GM21529 (cell line): ENCODE measurements around the gene HOXC12.

Source experiments
- ATAC-seq: cut with Tn5 transposase; IDR thresholded peaks from one replicate; pipeline ENCODE4 v1.9.1; 2021; ENCODE audit not compliant: unreplicated experiment

The HOXC12 gene

DNA sequence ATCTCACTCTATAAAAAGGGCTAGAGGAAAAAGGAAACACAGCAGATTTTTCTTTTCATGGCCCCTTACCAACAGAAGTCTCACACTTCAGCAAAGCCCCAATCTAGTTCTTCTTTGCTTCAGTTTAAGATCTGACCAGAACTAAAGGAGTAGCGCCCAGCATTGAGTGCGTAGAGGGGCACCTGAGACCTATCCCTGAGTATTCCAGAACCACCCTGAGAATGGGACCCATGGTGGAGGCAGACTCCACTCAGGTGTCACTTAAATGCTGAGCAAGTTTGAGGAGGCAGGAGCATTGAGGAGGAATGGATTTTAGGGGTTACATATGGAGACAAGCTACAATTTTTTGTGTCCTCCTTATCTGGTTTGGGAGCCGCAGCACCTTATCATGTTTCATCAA, 16.4 kb downstream of the HOXC12 start:
- ATAC-seq, result no peak

- no peak for ATAC-seq
Observed at GRCh38 chr12:53971686-53972085, 17.0 kb downstream of the HOXC12 start.

GRCh38 chr12:53972152-53972702, 17.5 kb downstream of the HOXC12 start:
- no peak for ATAC-seq

DNA sequence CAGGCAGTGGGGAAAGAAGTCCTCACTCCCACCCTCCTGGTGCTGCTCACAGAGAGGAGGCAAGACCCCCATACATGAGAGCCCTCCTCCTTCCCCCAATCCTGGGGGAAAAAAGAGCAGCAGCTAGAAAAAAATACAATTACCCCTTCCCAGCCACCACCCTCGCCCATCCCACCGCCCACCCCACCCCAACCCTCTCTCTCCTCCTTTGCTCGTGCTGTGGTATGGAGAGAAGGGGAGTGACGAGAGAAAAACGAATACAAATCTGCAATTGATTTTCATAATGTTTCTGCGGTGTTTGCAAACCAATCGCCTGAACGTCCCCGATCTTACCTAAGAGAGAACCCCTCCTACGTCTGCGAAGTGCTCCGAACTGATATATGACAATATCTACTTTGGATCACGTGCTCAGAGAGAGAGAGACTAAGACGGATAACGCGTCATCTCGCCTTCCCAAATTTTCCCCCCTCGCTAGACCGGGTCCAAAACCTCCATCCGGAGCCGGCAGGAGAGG, 18.1 kb downstream of the HOXC12 start, which contains the start of gene HOXC11:
HOXC11 (plus strand) TSS at position 405 of the 514 bp plus-strand sequence. CDS start 116 bp downstream, outside the sequence.
- ATAC-seq, result no peak

DNA sequence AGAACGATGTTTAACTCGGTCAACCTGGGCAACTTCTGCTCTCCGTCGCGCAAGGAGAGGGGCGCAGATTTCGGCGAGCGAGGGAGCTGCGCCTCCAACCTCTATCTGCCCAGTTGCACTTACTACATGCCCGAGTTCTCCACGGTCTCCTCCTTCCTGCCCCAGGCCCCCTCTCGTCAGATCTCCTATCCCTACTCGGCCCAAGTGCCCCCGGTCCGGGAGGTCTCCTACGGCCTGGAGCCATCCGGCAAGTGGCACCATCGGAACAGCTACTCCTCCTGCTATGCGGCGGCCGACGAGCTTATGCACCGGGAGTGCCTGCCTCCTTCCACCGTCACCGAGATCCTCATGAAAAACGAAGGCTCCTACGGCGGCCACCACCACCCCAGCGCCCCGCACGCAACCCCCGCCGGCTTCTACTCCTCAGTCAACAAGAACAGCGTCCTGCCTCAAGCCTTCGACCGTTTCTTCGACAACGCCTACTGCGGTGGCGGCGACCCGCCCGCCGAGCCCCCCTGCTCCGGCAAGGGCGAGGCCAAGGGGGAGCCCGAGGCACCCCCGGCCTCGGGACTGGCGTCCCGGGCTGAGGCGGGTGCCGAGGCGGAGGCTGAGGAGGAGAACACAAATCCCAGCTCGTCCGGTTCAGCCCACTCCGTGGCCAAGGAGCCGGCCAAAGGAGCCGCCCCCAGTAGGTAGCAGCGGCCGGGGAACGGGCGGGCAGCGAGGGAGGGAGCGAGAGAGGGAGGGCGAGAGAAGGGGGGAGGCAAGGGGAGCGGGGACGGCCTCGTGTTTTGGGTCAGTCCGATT, 18.7 kb downstream of the HOXC12 start:
- ATAC-seq, result no peak

- ATAC-seq, result no peak
Observed at GRCh38 chr12:53974084-53975063, 19.7 kb downstream of the HOXC12 start, which contains the start of gene HOTAIR. Gene HOTAIR (minus strand): TSS chr12:53974954.

DNA sequence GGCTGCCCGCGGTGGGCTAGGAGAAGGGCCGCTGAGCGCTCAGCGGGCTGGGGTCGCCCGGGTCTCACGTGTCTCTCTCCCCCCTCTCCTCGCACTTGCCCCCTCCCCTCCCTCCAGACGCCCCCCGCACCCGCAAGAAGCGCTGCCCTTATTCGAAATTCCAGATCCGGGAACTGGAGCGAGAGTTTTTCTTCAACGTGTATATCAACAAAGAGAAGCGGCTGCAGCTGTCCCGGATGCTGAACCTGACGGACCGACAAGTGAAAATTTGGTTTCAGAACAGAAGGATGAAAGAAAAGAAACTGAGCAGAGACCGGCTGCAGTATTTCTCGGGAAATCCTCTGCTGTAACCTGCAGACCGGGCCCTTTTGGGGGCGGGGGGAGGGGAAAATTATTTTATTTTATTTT, 20.4 kb downstream of the HOXC12 start:
- no peak for ATAC-seq

DNA sequence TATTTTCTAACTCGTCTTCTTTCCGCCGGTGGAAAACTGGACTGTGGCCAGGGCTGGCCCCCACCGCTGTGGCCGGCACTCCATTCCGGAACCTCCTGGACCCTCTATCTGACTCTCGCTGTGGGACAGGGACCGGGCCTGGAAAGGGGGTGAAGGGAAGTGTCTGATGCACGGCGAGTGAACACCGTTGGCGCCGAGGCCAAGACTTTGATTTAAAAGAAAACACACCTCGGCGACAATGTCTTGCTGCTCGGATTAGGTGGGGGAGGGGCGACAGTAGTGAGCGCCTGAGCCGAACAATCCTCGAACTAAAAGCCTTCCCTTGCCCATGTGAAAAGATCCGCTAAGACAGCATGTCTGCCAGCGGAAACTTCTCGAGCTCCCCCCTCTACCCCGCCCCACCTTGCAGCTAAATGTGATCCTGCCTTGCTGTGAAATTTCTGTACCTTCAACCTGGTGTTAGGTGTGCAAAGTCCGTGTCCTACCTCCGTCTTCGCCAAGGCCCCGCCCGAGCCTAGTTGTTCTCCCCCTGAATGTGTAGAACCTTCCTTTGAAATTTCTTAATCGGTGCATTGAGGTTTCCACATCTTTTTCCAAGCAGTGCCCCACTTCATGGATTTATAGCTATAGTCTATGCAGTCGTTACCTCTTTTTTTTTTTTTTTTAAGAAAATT, 20.9 kb downstream of the HOXC12 start:
- ATAC-seq, result no peak

DNA sequence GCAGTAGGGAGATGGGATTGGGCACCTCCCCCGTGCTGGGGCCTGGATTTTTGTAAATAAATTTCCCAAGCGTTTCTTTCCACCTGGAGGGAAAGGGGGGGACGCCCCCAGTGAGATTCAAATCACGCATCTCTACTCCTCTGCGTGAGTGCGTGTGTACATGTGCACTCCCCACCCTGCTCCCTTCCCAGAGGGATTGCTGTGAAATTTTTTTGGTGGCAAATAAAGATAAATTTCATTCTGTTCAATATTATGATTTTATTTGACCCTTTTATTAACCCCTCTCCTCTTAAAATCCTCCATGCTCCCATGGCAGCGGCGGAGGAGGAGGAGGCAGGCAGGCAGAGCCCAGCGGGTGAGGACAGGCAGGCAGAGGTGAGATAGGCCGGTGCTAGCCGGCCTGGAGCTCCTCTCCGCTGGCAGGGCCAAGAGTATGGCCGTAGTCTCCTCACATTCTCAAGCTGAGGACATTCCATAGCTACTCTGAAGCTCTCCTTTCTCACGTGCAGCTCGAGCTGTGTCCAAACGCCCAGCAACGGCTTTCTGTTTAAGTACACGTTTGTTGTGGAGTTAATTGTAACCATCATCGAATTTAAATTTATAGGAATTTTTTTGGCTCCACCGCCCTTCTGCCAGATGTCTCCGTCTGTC, 21.6 kb downstream of the HOXC12 start:
- ATAC-seq, result no peak

- ATAC-seq, result no peak
Observed at GRCh38 chr12:53976823-53977595, 22.3 kb downstream of the HOXC12 start.

DNA sequence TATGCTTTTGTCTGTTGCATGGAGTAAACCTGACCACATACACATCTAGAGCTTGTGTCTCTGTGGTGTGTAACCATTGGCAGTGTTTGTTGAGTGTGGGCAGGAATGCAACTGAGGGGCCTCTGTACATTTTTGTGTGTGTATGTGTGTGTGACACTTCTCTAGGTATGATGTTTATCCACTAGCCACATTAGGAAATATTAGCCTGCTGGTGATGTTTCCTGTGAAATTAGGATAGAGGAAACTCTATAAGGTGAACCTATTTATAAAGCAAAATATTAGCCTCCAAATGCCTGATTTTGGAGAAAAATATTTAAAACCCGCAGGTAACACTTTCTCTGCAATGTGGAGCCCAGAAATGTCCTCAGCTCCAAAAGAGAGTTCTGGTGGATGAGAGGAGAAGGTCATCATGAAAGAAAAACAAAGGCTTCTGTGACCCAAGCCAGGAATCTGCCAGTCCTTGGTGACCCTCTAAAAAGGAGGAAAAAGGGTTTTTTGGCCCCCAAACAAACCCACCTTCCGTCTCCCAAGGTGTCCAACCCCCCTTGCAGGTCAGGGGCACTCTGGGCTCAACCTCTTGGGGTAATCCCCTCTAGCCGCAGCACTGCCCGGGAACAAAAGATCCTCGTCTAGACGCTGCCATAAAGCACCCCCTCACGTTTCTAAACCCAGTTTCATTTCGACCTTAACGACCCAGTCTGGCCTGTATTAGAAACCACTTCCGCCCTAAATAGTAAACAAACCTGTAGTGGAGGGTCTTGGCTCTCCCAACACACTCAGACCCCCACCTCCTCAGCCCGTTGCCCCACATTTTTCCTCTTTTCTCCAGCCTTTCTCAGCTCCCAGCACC, 23.1 kb downstream of the HOXC12 start:
- no peak for ATAC-seq

DNA sequence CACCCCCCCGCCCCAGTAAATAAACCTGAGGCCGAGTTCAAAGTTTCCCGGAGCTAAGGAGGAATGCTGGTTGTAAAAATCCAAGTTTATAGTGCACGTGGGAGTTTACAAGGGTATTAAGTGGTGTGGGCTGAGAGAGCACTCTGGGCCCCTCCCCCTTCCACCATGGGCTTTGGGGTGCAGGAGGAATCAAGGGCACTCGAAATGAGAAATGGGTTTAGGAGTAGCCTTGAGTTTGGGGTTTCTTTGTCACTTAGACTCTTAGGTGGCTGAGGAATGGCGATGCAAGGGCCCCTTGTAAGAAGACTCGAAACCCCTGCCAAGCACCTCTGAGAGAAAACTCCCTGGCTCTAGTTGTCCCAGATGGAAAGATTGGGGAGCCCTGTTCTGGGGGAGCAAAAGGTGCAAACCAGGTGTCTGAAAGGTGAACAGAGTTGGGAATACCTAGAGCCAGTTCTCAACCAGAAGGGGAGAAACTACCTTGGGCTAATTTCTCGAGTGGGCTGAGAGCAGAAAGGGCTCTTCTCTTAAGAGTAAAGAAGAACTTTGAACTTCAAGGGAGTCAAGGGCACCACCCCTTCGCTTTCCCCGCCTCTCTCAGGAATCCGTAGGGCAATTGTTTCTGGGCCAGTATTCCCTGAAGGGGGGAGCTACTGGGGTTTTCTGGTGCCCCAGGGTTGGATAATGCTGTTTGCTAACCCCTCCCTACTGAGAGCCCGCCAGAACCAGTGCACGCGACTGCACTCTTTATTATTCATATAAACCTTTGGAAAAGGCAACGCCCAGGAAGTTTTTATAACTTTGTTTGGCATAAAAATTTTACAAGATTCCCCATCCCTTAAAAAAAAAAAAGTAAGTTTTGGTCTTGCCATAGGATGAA, 24.0 kb downstream of the HOXC12 start:
- no peak for ATAC-seq

- ATAC-seq, result no peak
Observed at GRCh38 chr12:53980104-53980801, 25.6 kb downstream of the HOXC12 start.

DNA sequence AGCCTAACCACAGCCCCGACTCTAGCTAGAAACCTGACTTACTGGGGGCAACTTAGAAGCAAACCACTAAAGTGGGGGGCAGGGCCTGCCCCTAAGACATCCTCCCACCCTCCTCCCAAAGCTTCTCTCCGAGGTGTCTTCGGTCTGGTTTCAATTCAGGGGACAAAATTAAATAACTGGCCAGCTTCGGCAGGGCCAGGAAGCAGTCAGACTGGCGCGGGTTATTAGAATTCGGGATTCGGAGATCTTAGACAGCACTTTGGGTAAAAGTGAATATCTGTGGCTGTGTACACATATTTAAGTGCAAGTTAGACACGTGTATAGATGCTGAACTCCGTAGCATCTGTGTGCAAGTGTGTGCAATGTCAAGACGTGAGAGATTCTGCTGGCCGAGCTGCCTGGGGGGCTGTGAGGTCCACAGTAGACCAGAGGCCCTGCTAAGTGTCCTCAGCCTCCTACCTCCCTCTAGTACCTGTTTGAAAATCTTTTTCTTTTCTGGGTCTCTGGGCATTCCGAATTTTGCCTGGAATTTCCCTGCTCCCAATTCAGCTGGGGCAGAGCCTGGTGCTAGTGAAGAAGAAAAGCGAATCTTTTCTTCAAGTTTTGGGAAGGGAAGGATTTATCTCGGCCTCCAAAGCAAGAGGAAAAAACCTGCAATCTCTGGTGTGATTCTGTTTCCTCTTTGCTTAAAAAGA, 26.2 kb downstream of the HOXC12 start:
- no peak for ATAC-seq

- no peak for ATAC-seq
Observed at GRCh38 chr12:53981634-53982565, 27.2 kb downstream of the HOXC12 start.
